B cell (primary cell): ENCODE data around the gene TSSK1B. TPM values are rescaled to one million over a fixed set of nuclear protein-coding genes. Genes with fewer than 3 reads are reported as not detected.

ENCODE experiments used
- ATAC-seq: fragments of 200-7000 bp; cut with Tn5 transposase; one replicate; pipeline ENCODE4 v1.10.0; 2021; ENCODE audit warnings: low read depth, mild to moderate bottlenecking, moderate number of reproducible peaks, moderate library complexity
- CTCF ChIA-PET: fragments of 350-600 bp; sonication (Branson Sonifier 250); formaldehyde crosslinking; loops from one replicate; lab custom pipeline; 2021; ENCODE audit warnings: antibody characterized with exemption, inconsistent platforms; lab: Charles Lee
- POLR2A ChIA-PET: fragments of 350-600 bp; sonication (Branson Sonifier 250); formaldehyde crosslinking; loops from one replicate; lab custom pipeline; 2021; ENCODE audit warnings: antibody characterized with exemption; lab: Charles Lee
- DNase-seq: peaks from one replicate; pipeline ENCODE4 v3.0.0; 2013
- H2AFZ ChIP-seq: 2 replicates; pipeline ENCODE4 v1.6.1; 2012; ENCODE audit warnings: mild to moderate bottlenecking, low read depth, low read length; ENCODE audit not compliant: insufficient read depth, poor library complexity, severe bottlenecking
- H3K27ac ChIP-seq, 2 donors: 1 replicate in 1 of 2; 2 replicates in 1 of 2; pipeline ENCODE4 v1.5.1; 2012 to 2013; ENCODE audit warnings: low read length in 2 of 2, mild to moderate bottlenecking in 2 of 2, moderate library complexity in 1 of 2
- H3K27me3 ChIP-seq, 4 experiments: fragments of 200-600 bp in 1 of 4; sonication (generic) in 1 of 4; replicated peaks in 1 of 4; 1 replicate in 2 of 4; 2 replicates in 2 of 4; pipeline versions ENCODE4 v1.6.1 to v1.7.0; 2013 to 2016; ENCODE audit warnings: low read length in 3 of 4, mild to moderate bottlenecking in 2 of 4, mixed read lengths in 1 of 4, moderate library complexity in 1 of 4; ENCODE audit not compliant: insufficient read depth in 4 of 4, control insufficient read depth in 3 of 4; ENCODE audit errors: control extremely low read depth in 1 of 4
- H3K36me3 ChIP-seq, 2 experiments: replicated peaks in 1 of 2; 1 replicate in 1 of 2; 2 replicates in 1 of 2; pipeline versions ENCODE4 v1.6.1 to v1.7.1; 2013; ENCODE audit warnings: low read length in 1 of 2; ENCODE audit not compliant: insufficient read depth in 2 of 2, control insufficient read depth in 1 of 2; ENCODE audit errors: control extremely low read depth in 1 of 2, extremely low read depth in 1 of 2
- H3K4me1 ChIP-seq, 2 donors: fragments of 200-600 bp in 1 of 2; sonication (generic) in 1 of 2; 1 replicate in 1 of 2; 2 replicates in 1 of 2; pipeline versions ENCODE4 v1.5.1 to v1.6.1; 2013 to 2017; ENCODE audit warnings: low read length in 2 of 2; ENCODE audit not compliant: control insufficient read depth in 2 of 2, insufficient read depth in 2 of 2
- H3K4me2 ChIP-seq: replicated peaks from 2 replicates; pipeline ENCODE3; 2012; ENCODE audit warnings: mild to moderate bottlenecking, low read depth, low read length; ENCODE audit not compliant: poor library complexity, severe bottlenecking
- H3K4me3 ChIP-seq, 5 experiments: fragments of 200-600 bp in 1 of 5; sonication (generic) in 1 of 5; 1 replicate in 3 of 5; 2 replicates in 2 of 5; pipeline versions ENCODE4 v1.5.1 to v1.7.0; 2011 to 2016; ENCODE audit warnings: low read length in 4 of 5, mild to moderate bottlenecking in 4 of 5, low read depth in 2 of 5, control low read depth in 1 of 5, moderate library complexity in 1 of 5; ENCODE audit not compliant: insufficient read depth in 1 of 5; ENCODE audit errors: control extremely low read depth in 1 of 5, extremely low read depth in 1 of 5
- H3K79me2 ChIP-seq: fragments of 200-600 bp; sonication (generic); one replicate; pipeline ENCODE4 v1.6.0; 2016; ENCODE audit warnings: low read length; ENCODE audit not compliant: control insufficient read depth, insufficient read depth
- H3K9ac ChIP-seq: fragments of 200-600 bp; sonication (generic); 2 replicates; pipeline ENCODE4 v1.6.1; 2017; ENCODE audit warnings: mild to moderate bottlenecking, low read length, moderate library complexity
- H3K9me3 ChIP-seq, 3 donors: one replicate each; pipeline versions ENCODE4 v1.6.1 to v1.7.1; 2013; ENCODE audit warnings: low read length in 2 of 3; ENCODE audit not compliant: control insufficient read depth in 2 of 3, insufficient read depth in 1 of 3; ENCODE audit errors: control extremely low read depth in 1 of 3
- H4K20me1 ChIP-seq: 2 replicates; pipeline ENCODE4 v1.6.0; 2012; ENCODE audit warnings: mild to moderate bottlenecking, low read length; ENCODE audit not compliant: insufficient read depth, control insufficient read depth, poor library complexity, severe bottlenecking
- H3K27ac Mint-ChIP-seq: one replicate; pipeline ENCODE4 v1.8.0; 2021; ENCODE audit warnings: mixed read lengths
- H3K27me3 Mint-ChIP-seq: one replicate; pipeline ENCODE4 v1.8.0; 2021; ENCODE audit warnings: mixed read lengths
- H3K4me1 Mint-ChIP-seq: one replicate; pipeline ENCODE4 v1.8.0; 2021; ENCODE audit warnings: mixed read lengths
- H3K4me3 Mint-ChIP-seq: one replicate; pipeline ENCODE4 v1.8.0; 2021; ENCODE audit warnings: mixed read lengths
- H3K9me3 Mint-ChIP-seq: one replicate; pipeline ENCODE4 v1.8.0; 2022; ENCODE audit warnings: mixed read lengths; ENCODE audit not compliant: insufficient read depth
- EZH2 ChIP-seq: IDR thresholded peaks from 2 replicates; pipeline ENCODE4 v1.6.1; 2012; ENCODE audit warnings: borderline replicate concordance, low read depth, mild to moderate bottlenecking, moderate library complexity, low read length; ENCODE audit not compliant: insufficient read depth, poor library complexity, severe bottlenecking
- WGBS: methylation state at CpG from one replicate; pipeline ENCODE4 v1.1.5; 2013; ENCODE audit warnings: missing lambda C conversion rate; ENCODE audit not compliant: insufficient coverage; 5-methylcytosine and 5-hydroxymethylcytosine counted together
- intact Hi-C: fragments of 100-400 bp; cut with micrococcal nuclease; formaldehyde crosslinking; loops from one replicate; pipeline ENCODE4 v1.10.0; 2022
- polyA plus RNA-seq: library from polyadenylated mRNA; depleted of rRNA; stranded (reverse); fragments of >200 nt; gene quantifications from 2 replicates; pipeline ENCODE4 v1.2.3, GENCODE V29; 2012
- total RNA-seq, 2 donors: library from RNA; stranded (reverse); fragments of 120-200 nt in 1 of 2; gene quantifications; 1 replicate in 1 of 2; 2 replicates in 1 of 2; pipeline versions ENCODE4 v1.2.3 to v1.2.4, GENCODE V29; 2013 to 2022
- TF ChIP-seq, protein P1 (sequence below): fragments of 200-600 bp; IDR thresholded peaks from one replicate; pipeline ENCODE4 v1.8.0; 2022; ENCODE audit warnings: antibody characterized with exemption, mild to moderate bottlenecking

The TSSK1B gene
- total and polyA plus RNA-seq, 2 donors (not counting 1 experiment from before 2014, with no cell fraction given): not detected

DNA sequence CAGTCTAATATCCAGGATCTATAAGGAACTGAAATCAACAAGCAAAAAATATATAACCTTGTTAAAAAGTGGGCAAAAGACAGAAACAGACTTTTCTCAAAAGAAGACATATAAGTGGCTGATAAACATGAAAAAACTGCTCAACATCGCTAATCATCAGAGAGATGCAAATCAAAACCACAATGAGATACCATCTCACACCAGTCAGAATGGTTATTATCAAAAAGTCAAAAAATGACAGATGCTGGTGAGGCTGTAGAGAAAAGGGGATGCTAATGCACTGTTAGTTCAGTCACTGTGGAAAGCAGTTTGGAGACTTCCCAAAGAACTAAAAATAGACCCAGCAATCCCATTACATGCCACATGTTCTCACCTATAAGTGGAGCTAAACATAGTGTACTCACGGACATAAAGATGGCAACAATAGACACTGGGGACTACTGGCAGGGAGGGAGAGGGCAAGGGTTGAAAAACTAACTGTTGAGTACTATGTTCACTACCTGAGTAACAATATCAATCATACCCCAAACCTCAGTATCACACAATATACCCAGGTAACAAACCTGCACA is 11.7 kb upstream of the TSSK1B start:
- H3K79me2 ChIP-seq: no peaks in the 10 kb centered on the region
- WGBS: no CpG with 5 or more reads among the region's 2 CpGs
- H3K27me3 ChIP-seq: peaks cover 0 to 7% (median 0%) of the 10 kb centered on the region in 4 experiments
- H3K27ac ChIP-seq: no peak overlapping the region
- no peak overlapping the region for H3K4me3 Mint-ChIP-seq
- H3K9me3 ChIP-seq: no peaks in the 10 kb centered on the region
- no peaks in the 10 kb centered on the region for H3K4me1 ChIP-seq
- no peak overlapping the region for H3K4me2 ChIP-seq
- no peak overlapping the region for H3K9ac ChIP-seq
- no peak for ATAC-seq
- no peak for TF ChIP-seq EZH2
- TF ChIP-seq, protein P1, sequence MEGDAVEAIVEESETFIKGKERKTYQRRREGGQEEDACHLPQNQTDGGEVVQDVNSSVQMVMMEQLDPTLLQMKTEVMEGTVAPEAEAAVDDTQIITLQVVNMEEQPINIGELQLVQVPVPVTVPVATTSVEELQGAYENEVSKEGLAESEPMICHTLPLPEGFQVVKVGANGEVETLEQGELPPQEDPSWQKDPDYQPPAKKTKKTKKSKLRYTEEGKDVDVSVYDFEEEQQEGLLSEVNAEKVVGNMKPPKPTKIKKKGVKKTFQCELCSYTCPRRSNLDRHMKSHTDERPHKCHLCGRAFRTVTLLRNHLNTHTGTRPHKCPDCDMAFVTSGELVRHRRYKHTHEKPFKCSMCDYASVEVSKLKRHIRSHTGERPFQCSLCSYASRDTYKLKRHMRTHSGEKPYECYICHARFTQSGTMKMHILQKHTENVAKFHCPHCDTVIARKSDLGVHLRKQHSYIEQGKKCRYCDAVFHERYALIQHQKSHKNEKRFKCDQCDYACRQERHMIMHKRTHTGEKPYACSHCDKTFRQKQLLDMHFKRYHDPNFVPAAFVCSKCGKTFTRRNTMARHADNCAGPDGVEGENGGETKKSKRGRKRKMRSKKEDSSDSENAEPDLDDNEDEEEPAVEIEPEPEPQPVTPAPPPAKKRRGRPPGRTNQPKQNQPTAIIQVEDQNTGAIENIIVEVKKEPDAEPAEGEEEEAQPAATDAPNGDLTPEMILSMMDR: no peak
- CTCF ChIA-PET: no interaction called here
- no peak overlapping the region for H3K4me3 ChIP-seq
- intact Hi-C loops: no loop called here
- H3K27ac Mint-ChIP-seq: no peak overlapping the region
- H3K9me3 Mint-ChIP-seq: peaks cover 2% of the 10 kb centered on the region
- H2AFZ ChIP-seq: no peak overlapping the region
- POLR2A ChIA-PET: no interaction called here
- no peaks in the 10 kb centered on the region for H3K4me1 Mint-ChIP-seq
- H3K36me3 ChIP-seq: no peaks in the 10 kb centered on the region
- H3K27me3 Mint-ChIP-seq: peaks cover 49% of the 10 kb centered on the region
- H4K20me1 ChIP-seq: no peaks in the 10 kb centered on the region
- DNase-seq: no peak

DNA sequence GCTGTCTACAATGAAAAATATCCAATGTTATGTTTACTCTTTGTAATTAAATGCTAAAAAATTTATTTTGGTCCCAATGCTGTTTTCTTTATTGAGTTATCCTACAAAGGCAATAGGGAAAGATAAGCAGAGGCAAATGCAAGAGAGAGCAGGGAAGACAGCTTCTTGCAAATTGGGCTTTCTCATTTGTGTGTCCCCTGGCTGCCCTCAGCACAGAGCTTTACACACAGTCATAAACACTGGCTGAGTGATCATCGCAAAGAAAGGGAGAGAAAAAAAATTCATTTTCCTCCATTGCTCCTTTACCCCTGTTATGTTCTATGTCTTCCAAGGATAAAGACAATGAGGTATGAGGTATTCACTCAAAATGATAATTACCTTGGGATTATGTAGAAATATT is 2.3 kb upstream of the TSSK1B start:
- no peak for ATAC-seq
- no peak overlapping the region for H2AFZ ChIP-seq
- H3K4me1 ChIP-seq: no peaks in the 10 kb centered on the region
- no peak overlapping the region for H3K9ac ChIP-seq
- H3K27ac ChIP-seq: no peak overlapping the region
- H3K9me3 ChIP-seq: no peaks in the 10 kb centered on the region
- H3K79me2 ChIP-seq: no peaks in the 10 kb centered on the region
- no peak overlapping the region for H3K4me3 ChIP-seq
- no peak overlapping the region for H3K4me3 Mint-ChIP-seq
- intact Hi-C loops: no loop called here
- ChIA-PET POLR2A (no interaction called here), CTCF (no interaction called here)
- no peak overlapping the region for H3K4me2 ChIP-seq
- WGBS: no CpG with 5 or more reads among the region's 1 CpG
- no peaks in the 10 kb centered on the region for H4K20me1 ChIP-seq
- H3K27ac Mint-ChIP-seq: no peak overlapping the region
- no peaks in the 10 kb centered on the region for H3K27me3 Mint-ChIP-seq
- H3K4me1 Mint-ChIP-seq: no peaks in the 10 kb centered on the region
- no peaks in the 10 kb centered on the region for H3K36me3 ChIP-seq
- H3K9me3 Mint-ChIP-seq: no peaks in the 10 kb centered on the region
- TF ChIP-seq, protein P1: no peak
- TF ChIP-seq EZH2: no peak
- DNase-seq: no peak
- H3K27me3 ChIP-seq: peaks cover 0 to 3% (median 1%) of the 10 kb centered on the region in 4 experiments
